Trophoblast cell (in vitro differentiated cells and primary cell): ENCODE results near the gene JADE2.

Experiments used
- DNase-seq, 2 donors: peaks; one replicate each; pipeline ENCODE4 v3.0.0-alpha.2; 2016
- H2AFZ ChIP-seq: 2 replicates; pipeline ENCODE4 v1.6.1; 2013; ENCODE audit warnings: low read length, moderate library complexity, mild to moderate bottlenecking; ENCODE audit not compliant: insufficient read depth, poor library complexity
- H2AK5ac ChIP-seq: 2 replicates; pipeline ENCODE4 v1.6.1; 2013; ENCODE audit warnings: mild to moderate bottlenecking, low read length
- H2BK120ac ChIP-seq: 2 replicates; pipeline ENCODE4 v1.6.1; 2013; ENCODE audit warnings: low read length, mild to moderate bottlenecking, moderate library complexity; ENCODE audit not compliant: insufficient read depth, poor library complexity
- H2BK12ac ChIP-seq: 2 replicates; pipeline ENCODE4 v1.6.1; 2013; ENCODE audit warnings: mild to moderate bottlenecking, low read length, moderate library complexity
- H2BK5ac ChIP-seq: 2 replicates; pipeline ENCODE4 v1.6.1; 2013; ENCODE audit warnings: low read length, low read depth, moderate library complexity, mild to moderate bottlenecking; ENCODE audit not compliant: poor library complexity
- H3K14ac ChIP-seq: 2 replicates; pipeline ENCODE4 v1.6.1; 2013; ENCODE audit warnings: mild to moderate bottlenecking, low read length
- H3K18ac ChIP-seq: 2 replicates; pipeline ENCODE4 v1.6.1; 2013; ENCODE audit warnings: mild to moderate bottlenecking, low read length
- H3K23ac ChIP-seq: 2 replicates; pipeline ENCODE4 v1.6.1; 2013; ENCODE audit warnings: low read length
- H3K27ac ChIP-seq: 2 replicates; pipeline ENCODE4 v1.5.1; 2013; ENCODE audit warnings: low read depth, mild to moderate bottlenecking, inconsistent platforms, low read length, moderate library complexity
- H3K27me3 ChIP-seq: 2 replicates; pipeline ENCODE4 v1.6.1; 2013; ENCODE audit warnings: inconsistent platforms, mild to moderate bottlenecking, low read length, moderate library complexity; ENCODE audit not compliant: insufficient read depth
- H3K36me3 ChIP-seq, 2 experiments: 1 replicate in 1 of 2; 2 replicates in 1 of 2; pipeline ENCODE4 v1.6.1; 2013; ENCODE audit warnings: low read length in 2 of 2, mild to moderate bottlenecking in 2 of 2, moderate library complexity in 1 of 2; ENCODE audit not compliant: insufficient read depth in 2 of 2, control insufficient read depth in 1 of 2
- H3K4ac ChIP-seq: 2 replicates; pipeline ENCODE4 v1.6.1; 2013; ENCODE audit warnings: low read depth, mild to moderate bottlenecking, low read length, moderate library complexity
- H3K4me1 ChIP-seq, 2 experiments: 1 replicate in 1 of 2; 2 replicates in 1 of 2; pipeline ENCODE4 v1.6.1; 2013; ENCODE audit warnings: low read length in 2 of 2, mild to moderate bottlenecking in 2 of 2, moderate library complexity in 1 of 2; ENCODE audit not compliant: insufficient read depth in 2 of 2, control insufficient read depth in 1 of 2
- H3K4me2 ChIP-seq: 2 replicates; pipeline ENCODE4 v1.6.1; 2013; ENCODE audit warnings: inconsistent platforms, mild to moderate bottlenecking, low read length, moderate library complexity
- H3K4me3 ChIP-seq: 2 replicates; pipeline ENCODE4 v1.5.1; 2013; ENCODE audit warnings: mild to moderate bottlenecking, low read depth, low read length, inconsistent platforms
- H3K79me1 ChIP-seq: one replicate; pipeline ENCODE4 v1.6.1; 2013; ENCODE audit warnings: low read length
- H3K79me2 ChIP-seq: 2 replicates; pipeline ENCODE4 v1.6.1; 2013; ENCODE audit warnings: low read length, mild to moderate bottlenecking; ENCODE audit not compliant: control insufficient read depth, insufficient read depth, poor library complexity
- H3K9ac ChIP-seq: 2 replicates; pipeline ENCODE4 v1.6.1; 2013; ENCODE audit warnings: mild to moderate bottlenecking, low read length
- H3K9me3 ChIP-seq: 2 replicates; pipeline ENCODE4 v1.6.1; 2013; ENCODE audit warnings: low read depth, mild to moderate bottlenecking, control low read depth, inconsistent platforms, low read length; ENCODE audit not compliant: insufficient read depth
- H4K12ac ChIP-seq: 2 replicates; pipeline ENCODE4 v1.6.1; 2013; ENCODE audit warnings: low read depth, mild to moderate bottlenecking, low read length, moderate library complexity
- H4K8ac ChIP-seq: 2 replicates; pipeline ENCODE4 v1.6.1; 2013; ENCODE audit warnings: low read depth, mild to moderate bottlenecking, low read length, moderate library complexity
- H4K91ac ChIP-seq: one replicate; pipeline ENCODE4 v1.6.1; 2013; ENCODE audit warnings: low read depth, mild to moderate bottlenecking, low read length, moderate library complexity
- WGBS: extraction: QIAGEN DNeasy Blood & Tissue Kit; methylation state at CpG from one replicate; pipeline ENCODE4 v1.1.7; 2013; ENCODE audit warnings: missing lambda C conversion rate; ENCODE audit not compliant: insufficient read length, insufficient coverage; ENCODE audit errors: extremely low coverage; 5-methylcytosine and 5-hydroxymethylcytosine counted together

JADE2 gene

DNA sequence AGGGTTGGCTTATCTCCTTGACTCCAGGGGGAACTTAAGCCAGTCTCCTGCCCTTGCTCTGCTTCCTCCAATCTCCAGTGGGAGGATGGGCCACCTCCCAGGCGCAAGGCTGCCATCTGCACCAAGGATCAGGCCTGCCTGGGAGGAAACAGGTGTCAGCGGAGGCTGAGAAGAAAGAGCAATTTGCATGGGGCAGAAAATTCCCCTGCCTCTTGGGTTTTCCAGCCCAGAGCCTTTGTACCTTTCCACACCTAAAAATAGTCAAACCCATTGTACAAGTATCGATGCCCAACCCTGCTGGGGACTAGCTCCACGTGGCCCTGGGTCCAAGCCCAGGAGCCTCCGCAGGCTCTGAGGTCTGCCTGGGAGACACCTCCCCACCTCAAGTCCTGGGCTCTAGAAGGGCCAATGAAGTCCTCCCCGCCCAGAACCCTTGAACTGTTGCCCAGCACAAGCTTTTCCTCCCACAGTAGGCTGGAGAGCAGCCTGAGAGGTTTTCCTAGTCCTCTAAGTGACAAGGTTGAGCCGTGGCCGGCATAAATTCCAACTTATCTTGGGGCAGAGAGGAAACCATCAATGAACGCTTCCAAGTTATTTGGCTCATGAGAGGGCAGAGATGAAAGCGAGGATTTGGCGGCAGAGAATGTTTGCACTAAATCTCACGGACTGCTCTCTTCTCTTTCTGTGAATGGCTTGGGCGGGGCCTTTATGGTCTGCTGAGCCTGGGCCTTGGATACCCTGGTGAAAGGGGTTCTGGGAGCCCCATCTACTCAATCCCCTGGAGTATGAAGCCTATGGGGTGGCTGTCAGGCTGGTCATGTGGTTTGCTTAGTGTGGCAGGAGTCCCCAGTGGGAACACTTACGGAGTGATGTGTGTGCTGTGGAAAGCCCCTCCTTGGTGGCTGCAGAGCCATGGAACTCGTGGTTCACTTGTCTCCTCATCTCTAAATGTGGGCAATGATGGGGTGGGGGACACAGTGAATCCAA is 15.6 kb downstream of the JADE2 start:
- Histone ChIP-seq H2AK5ac (no peak overlapping the region), H4K91ac (no peak overlapping the region), H3K4me3 (no peak overlapping the region), H3K9ac (no peak overlapping the region), H2BK12ac (no peak overlapping the region), H3K27ac (no peak overlapping the region), H2BK120ac (no peak overlapping the region), H4K12ac (no peak overlapping the region), H3K18ac (no peak overlapping the region), H3K27me3 (no peaks in the 10 kb centered on the region), H2BK5ac (no peak overlapping the region), H3K4ac (no peak overlapping the region), H4K8ac (no peak overlapping the region), H3K4me1 (no peaks in the 10 kb centered on the region), H3K79me1 (no peaks in the 10 kb centered on the region), H3K79me2 (no peaks in the 10 kb centered on the region), H3K23ac (no peak overlapping the region), H3K14ac (no peak overlapping the region), H2AFZ (no peak overlapping the region), H3K4me2 (no peak overlapping the region), H3K9me3 (no peaks in the 10 kb centered on the region), H3K36me3 (no peaks in the 10 kb centered on the region)
- no peak for DNase-seq
- WGBS: no CpG with 5 or more reads among the region's 15 CpGs

DNA sequence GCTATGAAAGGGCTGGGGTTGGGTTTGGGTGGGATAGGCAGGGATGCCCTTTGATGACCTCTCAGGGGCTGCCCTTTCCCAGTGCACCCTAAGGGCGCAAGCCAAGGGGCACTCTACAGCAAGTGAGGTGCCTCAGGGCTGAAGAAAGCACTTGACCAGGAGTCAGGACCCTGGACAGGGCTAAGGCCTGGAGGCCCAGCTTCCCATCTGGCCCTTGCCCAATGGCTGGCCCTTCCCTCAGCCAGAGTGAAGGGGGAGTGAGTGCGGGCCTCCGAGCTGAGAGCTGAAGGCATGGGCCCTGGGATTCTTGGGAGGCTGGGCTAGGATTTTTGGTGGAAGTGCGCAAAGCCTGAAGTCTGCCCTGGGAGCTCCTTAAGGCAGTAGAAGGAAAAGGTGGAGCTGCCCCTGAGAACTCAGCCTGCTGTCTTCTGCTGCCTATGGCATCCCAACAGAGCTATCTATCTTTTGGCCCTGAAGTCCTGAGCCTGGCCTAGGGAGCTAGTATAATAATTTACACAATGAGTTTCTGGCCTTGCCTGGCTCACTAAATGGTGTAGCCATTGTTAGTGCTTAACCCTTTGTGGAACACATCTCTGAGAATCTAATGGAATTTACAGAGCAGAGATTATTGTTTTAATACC is 16.4 kb downstream of the JADE2 start:
- Histone ChIP-seq H3K4me1 (no peaks in the 10 kb centered on the region), H4K91ac (no peak overlapping the region), H3K14ac (no peak overlapping the region), H2BK12ac (no peak overlapping the region), H3K79me1 (no peaks in the 10 kb centered on the region), H3K18ac (no peak overlapping the region), H3K23ac (no peak overlapping the region), H3K4me2 (no peak overlapping the region), H3K9ac (no peak overlapping the region), H3K9me3 (no peaks in the 10 kb centered on the region), H2BK5ac (no peak overlapping the region), H3K4me3 (no peak overlapping the region), H3K36me3 (no peaks in the 10 kb centered on the region), H3K79me2 (no peaks in the 10 kb centered on the region), H2AK5ac (no peak overlapping the region), H2AFZ (no peak overlapping the region), H4K8ac (no peak overlapping the region), H2BK120ac (no peak overlapping the region), H3K27ac (no peak overlapping the region), H4K12ac (no peak overlapping the region), H3K4ac (no peak overlapping the region), H3K27me3 (no peaks in the 10 kb centered on the region)
- peak in 1 of 2 donors; percentile 51 for DNase-seq
- no CpG with 5 or more reads among the region's 4 CpGs for WGBS

DNA sequence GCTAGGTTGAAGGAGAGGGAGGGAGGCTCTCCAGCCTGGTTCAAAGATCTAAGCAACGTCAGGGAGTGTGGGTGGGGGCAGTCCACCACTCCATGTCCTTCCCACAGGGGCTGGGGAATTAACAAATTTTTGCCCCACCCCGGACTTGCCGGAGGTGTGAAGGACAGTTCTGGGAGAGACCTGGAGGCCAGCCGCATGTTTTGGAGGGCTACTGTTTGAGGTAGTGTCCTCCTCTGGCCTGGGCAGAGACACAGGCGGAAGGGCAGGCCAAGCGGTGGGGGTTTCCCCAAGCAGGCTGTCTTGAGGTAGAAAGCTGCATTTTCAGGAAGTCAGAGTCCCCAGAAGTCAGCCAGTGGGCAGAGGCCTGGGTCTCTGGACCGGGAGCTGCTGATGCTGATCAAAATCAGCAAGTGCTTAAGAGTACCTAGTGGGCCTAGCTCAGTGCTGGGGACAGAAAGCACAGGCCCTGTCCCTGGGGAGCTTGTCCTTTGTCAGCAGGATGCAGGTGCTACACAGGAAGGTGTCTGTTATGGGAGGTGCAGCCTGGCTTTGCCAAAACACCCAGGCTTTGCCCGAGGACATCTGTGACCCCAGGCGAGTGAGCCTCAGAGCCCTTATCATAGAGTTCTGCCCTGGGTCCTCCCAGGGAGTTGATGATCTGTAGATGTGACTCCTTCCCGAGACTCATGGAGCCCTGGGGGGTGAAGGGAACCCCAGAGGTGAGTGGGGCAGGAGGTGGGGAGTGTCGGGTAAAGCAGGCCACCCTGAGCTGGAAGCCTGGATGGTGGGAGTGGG is 18.5 kb downstream of the JADE2 start:
- no peak for DNase-seq
- Histone ChIP-seq H3K4me3 (no peak overlapping the region), H3K79me2 (no peaks in the 10 kb centered on the region), H3K23ac (no peak overlapping the region), H3K27me3 (no peaks in the 10 kb centered on the region), H3K79me1 (no peaks in the 10 kb centered on the region), H3K14ac (no peak overlapping the region), H2BK5ac (no peak overlapping the region), H2AFZ (no peak overlapping the region), H4K8ac (no peak overlapping the region), H3K9ac (no peak overlapping the region), H4K91ac (no peak overlapping the region), H3K4ac (no peak overlapping the region), H3K4me1 (no peaks in the 10 kb centered on the region), H4K12ac (no peak overlapping the region), H2BK120ac (no peak overlapping the region), H3K27ac (no peak overlapping the region), H3K9me3 (peaks cover 2% of the 10 kb centered on the region), H3K4me2 (no peak overlapping the region), H3K36me3 (no peaks in the 10 kb centered on the region), H3K18ac (no peak overlapping the region), H2BK12ac (no peak overlapping the region), H2AK5ac (no peak overlapping the region)
- no CpG with 5 or more reads among the region's 11 CpGs for WGBS

DNA sequence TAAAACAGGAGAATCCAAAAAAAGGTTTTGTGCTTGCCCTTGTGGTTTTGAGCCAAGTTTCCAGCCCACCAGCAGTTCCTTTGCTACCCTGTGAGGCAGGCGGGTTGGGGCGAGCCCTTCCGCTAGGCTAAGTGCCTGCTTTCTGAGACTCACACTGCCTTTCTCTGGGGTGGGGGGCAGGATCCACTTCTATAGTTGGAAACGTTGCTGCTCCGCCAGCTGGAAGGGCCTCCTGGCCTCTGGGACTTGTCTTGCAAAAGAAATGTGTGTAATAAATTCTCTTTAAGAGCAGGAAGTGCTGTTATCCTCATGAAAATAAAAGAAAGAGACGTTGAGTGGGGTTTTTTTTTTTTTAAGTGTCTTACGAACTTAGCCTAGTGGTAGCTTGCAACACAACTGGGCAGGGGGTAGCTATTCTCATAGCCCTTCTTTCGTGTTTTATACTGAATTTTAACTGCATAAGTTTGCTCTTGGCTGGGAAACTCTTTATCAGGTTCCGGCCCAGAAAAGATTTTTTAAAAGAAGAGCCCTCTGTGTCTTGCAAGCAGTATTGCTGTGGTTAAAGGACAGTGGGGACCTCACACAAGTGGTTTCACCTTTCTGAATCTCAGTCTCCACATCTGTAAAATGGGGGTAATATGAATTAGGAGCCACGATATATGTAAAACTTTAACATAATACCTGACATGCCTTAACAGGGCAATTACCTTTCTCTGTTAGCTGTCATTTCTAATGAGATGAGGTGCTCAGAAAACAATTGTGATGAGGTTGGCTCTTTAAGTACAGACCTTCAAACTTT is 19.8 kb downstream of the JADE2 start:
- DNase-seq: no peak
- Histone ChIP-seq H4K91ac (no peak overlapping the region), H3K18ac (no peak overlapping the region), H2AFZ (no peak overlapping the region), H2BK12ac (no peak overlapping the region), H3K4me2 (no peak overlapping the region), H2BK5ac (no peak overlapping the region), H2BK120ac (no peak overlapping the region), H3K4me1 (no peaks in the 10 kb centered on the region), H3K4me3 (no peak overlapping the region), H3K27ac (no peak overlapping the region), H3K36me3 (no peaks in the 10 kb centered on the region), H3K23ac (no peak overlapping the region), H3K79me2 (no peaks in the 10 kb centered on the region), H2AK5ac (no peak overlapping the region), H3K9me3 (peaks cover 2% of the 10 kb centered on the region), H4K12ac (no peak overlapping the region), H3K14ac (no peak overlapping the region), H3K27me3 (no peaks in the 10 kb centered on the region), H4K8ac (no peak overlapping the region), H3K4ac (no peak overlapping the region), H3K9ac (no peak overlapping the region), H3K79me1 (no peaks in the 10 kb centered on the region)
- no CpG with 5 or more reads among the region's 10 CpGs for WGBS
